CD4-positive, alpha-beta T cell treated with Interleukin-4 for 1 hour (primary cell): ENCODE data around the gene TTC34.
"Not testable (repeated sequence)": the region's sequence is repeated elsewhere in the genome, so short reads cannot be mapped to it uniquely, and the experiment has no call there.

Experiments used
- DNase-seq, 2 donors: peaks; one replicate each; pipeline ENCODE4 v3.0.0-alpha.2; 2020 to 2022

TTC34 gene

DNA sequence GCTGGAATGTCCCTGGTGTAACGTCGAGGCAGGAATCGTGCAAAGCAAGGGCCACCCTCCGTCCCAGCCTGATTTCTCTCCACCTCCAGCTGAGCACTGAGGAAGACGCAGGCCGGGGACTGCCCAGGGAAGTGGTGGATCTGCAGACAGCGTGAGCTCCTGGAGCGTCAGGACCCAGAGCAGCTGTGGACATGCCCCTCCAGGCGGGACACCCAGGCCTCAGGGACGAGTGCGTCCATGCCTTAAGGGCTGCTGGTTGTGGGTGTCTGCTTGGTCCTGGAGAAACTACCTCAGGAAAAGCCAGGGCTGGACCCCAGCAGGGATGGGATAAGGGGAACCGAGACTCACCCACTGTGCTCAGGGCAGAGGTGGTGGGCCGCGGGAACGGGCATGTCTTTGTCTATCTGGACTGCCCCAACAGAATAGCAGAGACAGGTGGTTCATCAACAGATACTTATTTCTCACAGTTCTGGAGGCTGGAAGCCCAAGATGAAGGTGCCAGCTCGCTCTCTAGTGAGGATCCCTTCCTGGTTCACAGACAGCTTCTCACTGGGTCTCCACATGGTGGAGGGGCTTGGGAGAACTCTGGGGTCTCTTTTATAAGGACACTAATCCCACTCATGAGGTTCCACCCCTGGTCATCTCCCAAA lies 162.9 kb downstream of the TTC34 start:
- no peak for DNase-seq

DNA sequence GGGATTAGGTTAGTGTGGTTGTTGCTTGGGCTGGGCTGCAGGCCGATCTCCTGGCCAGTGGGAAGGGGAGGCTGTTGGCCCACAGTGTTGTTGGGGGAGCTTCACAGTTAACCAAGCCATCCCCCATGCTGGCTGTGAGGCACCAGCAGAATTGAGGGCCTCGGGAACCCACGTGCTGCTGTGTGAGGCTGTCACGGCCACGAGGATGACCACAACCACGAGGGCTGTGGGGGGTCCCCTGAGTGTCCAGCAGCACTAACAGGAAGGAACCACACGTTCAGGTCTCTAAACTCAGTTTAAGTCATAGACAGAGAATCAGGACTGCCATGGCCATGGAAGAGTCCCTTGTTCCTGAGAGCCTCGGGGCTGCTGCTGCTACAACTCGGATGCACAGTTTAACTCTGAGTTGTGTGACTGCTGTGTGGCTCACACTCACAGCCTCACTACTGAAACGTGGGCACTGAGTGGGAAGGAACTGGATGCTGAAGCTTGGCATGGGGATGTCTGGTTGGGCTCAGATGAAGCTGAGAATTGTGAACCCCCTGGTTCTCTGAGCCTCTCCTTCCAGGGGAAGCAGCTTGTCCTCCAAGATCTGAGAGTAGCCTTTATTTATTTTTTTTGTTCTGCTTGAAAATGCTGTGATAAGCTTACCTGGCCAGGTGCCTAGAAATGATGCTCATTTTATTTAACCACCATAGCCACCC lies 163.9 kb downstream of the TTC34 start:
- DNase-seq: no peak

DNA sequence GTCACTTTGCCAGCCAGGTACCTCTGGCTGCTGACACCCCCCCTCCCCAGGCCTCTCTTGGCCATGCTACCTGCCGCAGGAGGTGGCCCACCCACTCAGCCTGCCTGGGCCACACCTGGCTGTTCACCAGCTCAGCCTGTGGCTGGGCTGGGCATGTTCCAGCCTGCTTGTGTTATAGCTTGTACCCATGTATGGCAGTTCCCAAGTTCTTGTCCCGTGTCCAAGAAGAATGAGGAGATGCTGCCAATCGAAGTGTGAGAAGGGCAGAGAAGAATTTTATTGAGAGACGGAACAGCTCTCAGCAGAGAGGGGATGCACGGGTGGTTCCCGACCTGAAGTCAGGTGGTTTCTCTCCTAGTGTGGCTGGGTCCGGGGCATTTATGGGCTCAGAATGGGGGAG lies 164.8 kb downstream of the TTC34 start:
- no peak for DNase-seq

- no peak for DNase-seq
These were observed 166.0 kb downstream of the TTC34 start for GRCh38 chr1:2635361-2636010.

GRCh38 chr1:2633936-2634491 lies 167.5 kb downstream of the TTC34 start:
- no peak for DNase-seq

GRCh38 chr1:2633366-2633935 lies 168.0 kb downstream of the TTC34 start:
- DNase-seq: no peak

- DNase-seq: no peak
These were observed 168.7 kb downstream of the TTC34 start, which contains the start of gene MMEL1 for GRCh38 chr1:2632561-2633361. Gene MMEL1 (minus strand): TSS chr1:2633016. CDS start chr1:2629484, 3,532 bp downstream.

- DNase-seq: no peak
These were observed 169.5 kb downstream of the TTC34 start for GRCh38 chr1:2632051-2632430.

GRCh38 chr1:2631136-2632050 lies 170.1 kb downstream of the TTC34 start:
- no peak for DNase-seq

DNA sequence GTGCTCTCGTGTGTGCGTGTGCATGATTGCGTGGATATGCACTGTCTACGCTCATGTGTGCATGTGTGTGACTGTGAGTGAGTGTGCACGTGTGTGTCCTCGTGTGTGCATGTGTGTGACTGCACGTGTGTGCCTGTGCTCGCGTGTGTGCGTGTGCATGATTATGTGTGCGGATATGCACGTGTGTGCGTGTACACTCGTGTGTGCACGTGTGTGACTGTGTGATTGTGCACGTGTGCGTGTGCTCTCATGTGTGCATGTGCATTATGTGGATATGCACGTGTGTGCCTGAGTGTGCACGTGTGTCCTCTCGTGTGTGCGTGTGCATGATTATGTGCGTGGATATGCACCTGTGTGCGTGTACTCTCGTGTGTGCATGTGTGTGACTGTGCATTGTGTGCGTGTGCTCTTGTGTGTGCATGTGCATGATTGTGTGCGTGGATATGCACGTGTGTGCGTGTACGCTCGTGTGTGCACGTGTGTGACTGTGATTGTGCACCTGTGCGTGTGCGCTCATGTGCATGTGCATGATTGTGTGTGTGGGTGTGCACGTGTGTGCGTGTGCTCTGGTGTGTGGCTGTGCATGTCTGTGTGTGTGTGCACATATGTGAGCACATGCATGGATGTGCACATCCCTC lies 170.9 kb downstream of the TTC34 start:
- no peak for DNase-seq

- no peak for DNase-seq
These were observed 171.6 kb downstream of the TTC34 start for GRCh38 chr1:2629627-2630497.

DNA sequence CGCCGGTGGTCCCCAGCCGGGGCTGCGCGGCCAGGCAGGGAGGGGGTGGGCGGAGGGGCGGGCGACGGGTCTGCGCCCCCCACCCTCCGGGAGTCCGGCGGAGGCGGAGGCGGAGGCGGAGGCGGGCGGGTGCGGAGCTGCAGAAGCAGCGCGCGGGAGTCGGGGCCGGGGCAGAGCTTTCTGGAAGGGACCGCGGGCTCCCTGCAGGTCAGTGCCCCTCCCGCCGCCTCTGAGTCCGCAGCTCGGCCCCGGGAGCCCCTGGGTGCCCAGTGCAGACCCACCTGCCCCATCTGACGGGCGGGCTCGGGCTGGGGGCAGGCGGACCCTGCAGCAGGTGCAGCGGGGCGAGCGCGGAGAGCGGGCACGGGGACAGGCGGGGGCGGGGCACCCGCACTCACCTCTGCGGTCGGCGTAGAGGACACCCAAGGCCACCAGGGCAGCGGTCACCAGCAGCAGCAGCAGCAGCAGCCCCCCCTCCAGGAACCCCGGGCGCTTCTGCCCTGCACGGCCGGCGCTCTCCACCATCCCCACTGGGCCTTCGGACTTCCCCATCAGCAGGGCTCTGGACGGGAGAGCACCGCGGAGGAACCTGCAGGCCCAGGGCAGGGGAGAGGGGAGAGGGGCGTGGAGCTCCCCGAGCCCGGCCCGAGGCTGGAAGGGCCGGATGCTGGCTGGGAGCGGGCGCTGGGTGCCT lies 172.4 kb downstream of the TTC34 start:
- no peak for DNase-seq

DNA sequence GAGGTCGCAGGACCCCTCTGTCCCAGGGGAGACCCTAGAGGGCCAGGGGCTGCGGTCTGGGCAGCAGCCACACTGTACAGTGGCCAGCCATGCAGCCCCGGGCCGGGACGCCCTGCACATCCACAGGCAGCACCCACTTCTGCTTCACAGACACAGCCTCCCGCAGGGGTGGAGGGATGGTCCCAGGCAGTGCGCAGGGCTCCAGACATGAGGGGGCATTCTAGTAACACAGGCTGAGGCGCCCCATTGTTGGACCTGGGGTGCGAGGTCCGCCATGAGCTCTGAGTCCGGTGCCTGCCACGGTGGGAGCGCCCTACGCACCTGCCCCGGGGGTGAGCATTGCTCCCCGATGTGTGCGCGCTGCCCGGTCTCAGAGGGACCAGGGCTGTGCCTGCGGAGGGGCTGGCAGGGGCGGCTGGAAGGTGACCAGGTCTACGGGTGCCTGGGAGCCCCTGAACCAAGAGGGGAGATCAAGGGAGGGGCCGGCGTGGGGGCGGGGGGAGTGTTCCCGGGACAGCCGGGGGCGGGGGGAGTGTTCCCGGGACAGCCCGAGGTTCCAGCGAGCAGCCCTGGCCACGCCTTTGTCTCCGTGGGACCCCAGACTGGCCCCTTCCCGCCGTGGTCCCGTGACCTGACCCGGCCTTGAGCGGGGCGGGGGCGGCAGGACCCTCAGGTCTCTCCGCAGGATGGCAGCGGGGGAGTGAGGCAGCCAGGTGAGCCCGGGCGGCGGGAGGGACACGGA lies 173.1 kb downstream of the TTC34 start:
- DNase-seq: no peak

DNA sequence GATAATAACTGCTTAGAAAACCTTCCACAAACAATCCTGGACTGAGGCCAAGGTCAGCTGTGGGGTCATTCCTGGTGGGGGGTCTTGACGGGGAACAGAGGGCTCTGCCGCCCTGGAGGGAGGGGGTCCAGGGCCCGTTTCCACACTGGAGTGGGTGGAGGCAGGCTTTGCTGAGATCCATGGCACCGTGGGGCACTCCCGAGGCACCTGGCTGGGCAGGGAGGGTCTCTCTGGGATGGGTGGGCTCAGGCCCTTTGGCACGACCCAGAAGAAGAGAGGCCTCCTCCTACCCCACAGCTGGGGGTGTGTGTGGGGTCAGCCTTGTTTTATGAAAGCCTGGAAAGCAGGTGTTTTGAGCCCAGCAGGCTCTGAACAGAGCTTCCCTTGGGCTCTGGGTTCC lies 173.7 kb downstream of the TTC34 start:
- no peak for DNase-seq

GRCh38 chr1:2625748-2626147 lies 175.7 kb downstream of the TTC34 start:
- not testable (repeated sequence) for DNase-seq

DNA sequence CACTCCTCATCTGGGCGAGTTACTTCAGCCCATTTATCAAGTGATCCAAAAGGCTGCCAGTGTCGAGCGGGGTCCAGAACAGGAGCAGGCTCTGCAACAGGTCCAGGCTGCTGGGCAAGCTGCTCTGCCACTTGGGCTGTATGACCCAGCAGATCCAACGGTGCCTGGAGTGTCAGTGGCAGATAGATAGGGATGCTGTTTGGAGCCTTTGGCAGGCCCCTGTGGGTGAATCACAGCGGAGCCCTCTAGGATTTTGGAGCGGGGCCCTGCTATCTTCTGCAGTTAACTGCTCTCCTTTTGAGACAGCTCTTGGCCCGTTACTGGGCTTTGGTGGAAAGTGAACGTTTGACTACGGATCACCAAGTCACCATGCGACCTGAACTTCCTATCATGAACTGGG lies 176.2 kb downstream of the TTC34 start:
- no peak for DNase-seq

DNA sequence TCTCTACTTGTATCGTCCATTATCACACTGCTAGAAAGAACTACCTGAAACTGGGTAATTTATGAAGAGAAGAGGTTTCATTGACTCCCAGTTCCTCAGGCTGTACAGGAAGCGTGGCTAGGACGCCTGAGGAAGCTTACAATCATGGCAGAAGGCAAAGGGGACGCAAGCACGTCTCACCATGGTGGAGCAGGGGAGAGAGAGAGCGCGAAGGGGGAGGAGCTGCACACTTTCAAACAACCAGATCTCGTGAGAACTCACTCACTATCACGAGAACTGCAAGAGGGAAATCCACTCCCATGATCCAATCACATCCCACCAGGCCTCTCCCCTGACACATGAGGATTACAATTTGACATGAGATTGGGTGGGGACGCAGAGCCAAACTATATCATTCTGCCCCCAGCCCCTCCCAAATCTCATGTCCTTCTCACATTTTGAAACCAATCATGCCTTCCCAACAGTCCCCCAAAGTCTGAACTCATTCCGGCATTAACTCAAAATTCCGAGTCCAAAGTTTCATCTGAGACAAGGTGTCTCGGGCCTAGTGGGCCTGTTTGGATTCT lies 176.7 kb downstream of the TTC34 start:
- DNase-seq: no peak
